K562 (cell line): ENCODE measurements around the gene MKLN1. TPM values are rescaled to one million over a fixed set of nuclear protein-coding genes. Genes with fewer than 3 reads are reported as not detected.

ENCODE experiments used
- ATAC-seq: fragments of 200-7000 bp; cut with Tn5 transposase; 3 replicates; pipeline ENCODE4 v1.9.1; 2020; ENCODE audit warnings: moderate library complexity
- BruUV-seq: library from RNA; stranded (reverse); fragments of 400-500 nt; replicated peaks from 2 replicates; lab custom pipeline; 2021; lab: Mats Ljungman, UMichigan
- CTCF ChIA-PET: fragments of 300-600 bp; formaldehyde crosslinking; extraction: SDS; loops from one replicate; lab custom pipeline; 2021; ENCODE audit warnings: low intra/inter-chr PET ratio; lab: Yijun Ruan, JAX
- POLR2A ChIA-PET: fragments of 300-600, 350-650 bp; sonication (Branson Sonifier 250); formaldehyde crosslinking; extraction: SDS; loops from one replicate; lab custom pipeline; 2021; ENCODE audit warnings: antibody characterized with exemption, inconsistent platforms; lab: Yijun Ruan, JAX
- DNase-seq, 4 experiments: peaks; one replicate each; pipeline versions ENCODE4 v3.0.0 to v3.0.0-alpha.2; 2011 to 2018; ENCODE audit warnings: low spot score in 3 of 4, mixed read lengths in 3 of 4; ENCODE audit errors: extremely low read depth in 1 of 4
- FAIRE-seq: peaks from 2 replicates; lab custom pipeline; 2011; peaks lifted over from hg19 to GRCh38; lab: Jason Lieb, UNC
- H2AFZ ChIP-seq: 2 replicates; pipeline ENCODE4 v1.6.0; 2011; ENCODE audit warnings: low read depth, low read length, control low read depth, inconsistent platforms
- H3K27ac ChIP-seq: fragments of 200-600 bp; 3 replicates; pipeline ENCODE4 v1.8.0; 2011; ENCODE audit warnings: low read depth, mild to moderate bottlenecking, control low read depth, inconsistent platforms, low read length, moderate library complexity, mixed read lengths; ENCODE audit errors: extremely low read depth
- H3K27me3 ChIP-seq, 2 experiments: fragments of 300-600 bp in 1 of 2; 2 replicates in 1 of 2; 3 replicates in 1 of 2; pipeline versions ENCODE4 v1.6.0 to v1.8.0; 2011; ENCODE audit warnings: inconsistent platforms in 2 of 2, low read length in 2 of 2, mild to moderate bottlenecking in 1 of 2, mixed read lengths in 1 of 2, moderate library complexity in 1 of 2; ENCODE audit not compliant: control insufficient read depth in 2 of 2, insufficient read depth in 2 of 2
- H3K36me3 ChIP-seq: fragments of 300-600 bp; 3 replicates; pipeline ENCODE4 v1.8.0; 2011; ENCODE audit warnings: mild to moderate bottlenecking, low read length, inconsistent platforms; ENCODE audit not compliant: control insufficient read depth, insufficient read depth
- H3K4me1 ChIP-seq, 2 experiments: fragments of 200-600 bp in 1 of 2; replicated peaks in 1 of 2; 2 replicates in 1 of 2; 3 replicates in 1 of 2; pipeline versions ENCODE4 v1.5.1 to v1.8.0; 2011; ENCODE audit warnings: inconsistent platforms in 2 of 2, low read length in 2 of 2, mild to moderate bottlenecking in 1 of 2, mixed read lengths in 1 of 2, moderate library complexity in 1 of 2; ENCODE audit not compliant: control insufficient read depth in 2 of 2, insufficient read depth in 2 of 2
- H3K4me2 ChIP-seq: 2 replicates; pipeline ENCODE4 v1.6.1; 2011; ENCODE audit warnings: low read length, control low read depth, inconsistent platforms, mixed read lengths; ENCODE audit not compliant: insufficient read depth
- H3K4me3 ChIP-seq: fragments of 200-600 bp; sonication (generic), shearing (Covaris generic); 2 replicates; pipeline ENCODE4 v1.5.1; 2016; ENCODE audit warnings: control low read depth, inconsistent platforms
- H3K79me2 ChIP-seq: fragments of 200-600 bp; 3 replicates; pipeline ENCODE4 v1.8.0; 2011; ENCODE audit warnings: low read length, inconsistent platforms; ENCODE audit not compliant: control insufficient read depth, insufficient read depth
- H3K9ac ChIP-seq, 2 experiments: 2 replicates each; pipeline versions ENCODE4 v1.6.0 to v1.6.1; 2011; ENCODE audit warnings: low read depth in 2 of 2, low read length in 2 of 2, control low read depth in 1 of 2, inconsistent platforms in 1 of 2, mild to moderate bottlenecking in 1 of 2, mixed read lengths in 1 of 2; ENCODE audit not compliant: insufficient read depth in 1 of 2
- H3K9me1 ChIP-seq: one replicate; pipeline ENCODE4 v1.6.0; 2011; ENCODE audit warnings: inconsistent platforms, mild to moderate bottlenecking, low read length, moderate library complexity; ENCODE audit not compliant: control insufficient read depth, insufficient read depth
- H3K9me3 ChIP-seq: replicated peaks from 2 replicates; pipeline ENCODE4 v1.5.1; 2011; ENCODE audit warnings: low read depth, low read length, inconsistent platforms; ENCODE audit not compliant: control insufficient read depth, insufficient read depth
- H4K20me1 ChIP-seq: replicated peaks from 2 replicates; pipeline ENCODE4 v1.6.1; 2011; ENCODE audit warnings: low read length, inconsistent platforms, mixed read lengths; ENCODE audit not compliant: control insufficient read depth, insufficient read depth
- IRF9 ChIP-seq: fragments of 450-650 bp; IDR thresholded peaks from 2 replicates; pipeline ENCODE4 v1.6.1; 2016; ENCODE audit warnings: missing biosample characterization, missing genetic modification characterization
- SMAD3 ChIP-seq: fragments of 450-650 bp; formaldehyde crosslinking; conservative IDR thresholded peaks from 2 replicates; pipeline ENCODE4 v1.4.0; 2020; ENCODE audit warnings: mild to moderate bottlenecking
- ZNF277 ChIP-seq: fragments of 250-450 bp; sonication (Bioruptor Pico); IDR thresholded peaks from 2 replicates; pipeline ENCODE4 v1.8.0; 2022; ENCODE audit warnings: inconsistent platforms, mild to moderate bottlenecking, moderate library complexity, borderline replicate concordance
- ZNF354B ChIP-seq: fragments of 250-450 bp; sonication (Bioruptor Pico); IDR thresholded peaks from 2 replicates; pipeline ENCODE4 v1.4.0; 2020
- WGBS: fragments of 100-300 bp; shearing (Covaris generic); methylation state at CpG from one replicate; pipeline ENCODE4 v1.1.6; 2016; ENCODE audit warnings: low coverage, mixed read lengths; ENCODE audit not compliant: insufficient coverage; ENCODE audit errors: missing lambda C conversion rate; 5-methylcytosine and 5-hydroxymethylcytosine counted together
- in situ Hi-C: fragments of 300-500 bp; cut with MboI; formaldehyde crosslinking; loops from 4 replicates; pipeline ENCODE4 v1.15.0; 2018; ENCODE audit warnings: inconsistent platforms, mixed read lengths
- intact Hi-C: fragments of 100-400 bp; cut with micrococcal nuclease; formaldehyde crosslinking; loops from 2 replicates; pipeline ENCODE4 v1.14.2; 2022
- polyA plus RNA-seq, 8 experiments: library from polyadenylated mRNA; depleted of rRNA in 4 of 8; stranded (reverse) in 5 of 8; unstranded in 3 of 8; fragments of >200 nt; fragmentation: Nextera tagmentation in 2 of 8; fragmentation: Illumina TruSeq in 1 of 8; extraction: Ambion mirVana in 2 of 8; extraction: Trizol in 1 of 8; gene quantifications; 2 replicates each; pipeline versions ENCODE4 v1.2.1 to v1.2.3, GENCODE V29; 2011 to 2014; ENCODE audit warnings: inconsistent platforms in 1 of 8, missing spikeins in 1 of 8
- total RNA-seq, 7 experiments: library from RNA; depleted of rRNA in 6 of 7; stranded (reverse); fragments of >200 nt in 6 of 7; fragmentation: Illumina TruSeq in 2 of 7; extraction: Trizol in 2 of 7; gene quantifications; 2 replicates each; pipeline versions ENCODE4 v1.2.1 to v1.2.3, GENCODE V29; 2011 to 2021; ENCODE audit warnings: low replicate concordance in 1 of 7
- TF ChIP-seq, protein P1 (sequence below): fragments of 250-450 bp; sonication (Bioruptor Pico); IDR thresholded peaks from 2 replicates; pipeline ENCODE4 v1.4.0; 2020; ENCODE audit warnings: mild to moderate bottlenecking, moderate library complexity, borderline replicate concordance

MKLN1 gene
- total and polyA plus RNA-seq, 9 of the 15 experiments (the other 6 are each of a cell fraction or from before 2014, with no cell fraction given): 18.6 to 80.4 (median 56.0) TPM

- Histone ChIP-seq H3K9me1 (no peaks in the 10 kb centered on the region), H3K9ac (no peak overlapping the region), H3K27me3 (no peaks in the 10 kb centered on the region), H3K36me3 (peaks cover 11% of the 10 kb centered on the region), H3K4me3 (no peak overlapping the region), H4K20me1 (no peaks in the 10 kb centered on the region), H3K4me2 (no peak overlapping the region), H3K4me1 (no peaks in the 10 kb centered on the region), H3K9me3 (peaks cover 7% of the 10 kb centered on the region), H3K79me2 (peaks cover 94% of the 10 kb centered on the region), H2AFZ (no peak overlapping the region), H3K27ac (no peak overlapping the region)
- intact Hi-C loops (no loop called here), in situ Hi-C loops (no loop called here)
- no peak for DNase-seq
- POLR2A ChIA-PET: interaction anchor here (1.3 to 1.5 kb wide), 3 partner anchors 13 to 17 kb away, joined by 3 to 5 read pairs (median 5); partner anchors contain the start of gene MKLN1
- CTCF ChIA-PET: no interaction called here
- BruUV-seq: no TSS peak
- FAIRE-seq: no peak
- no peak for ATAC-seq
- 93% methylated on average over 2 of the region's 2 CpGs for WGBS
- no peak for TF ChIP-seq IRF9 (tag)
- no peak for TF ChIP-seq ZNF277 (CRISPR knock-in tag)
- no peak for TF ChIP-seq SMAD3 (CRISPR knock-in tag)
- no peak for TF ChIP-seq ZNF354B (CRISPR knock-in tag)
- TF ChIP-seq, protein P1, sequence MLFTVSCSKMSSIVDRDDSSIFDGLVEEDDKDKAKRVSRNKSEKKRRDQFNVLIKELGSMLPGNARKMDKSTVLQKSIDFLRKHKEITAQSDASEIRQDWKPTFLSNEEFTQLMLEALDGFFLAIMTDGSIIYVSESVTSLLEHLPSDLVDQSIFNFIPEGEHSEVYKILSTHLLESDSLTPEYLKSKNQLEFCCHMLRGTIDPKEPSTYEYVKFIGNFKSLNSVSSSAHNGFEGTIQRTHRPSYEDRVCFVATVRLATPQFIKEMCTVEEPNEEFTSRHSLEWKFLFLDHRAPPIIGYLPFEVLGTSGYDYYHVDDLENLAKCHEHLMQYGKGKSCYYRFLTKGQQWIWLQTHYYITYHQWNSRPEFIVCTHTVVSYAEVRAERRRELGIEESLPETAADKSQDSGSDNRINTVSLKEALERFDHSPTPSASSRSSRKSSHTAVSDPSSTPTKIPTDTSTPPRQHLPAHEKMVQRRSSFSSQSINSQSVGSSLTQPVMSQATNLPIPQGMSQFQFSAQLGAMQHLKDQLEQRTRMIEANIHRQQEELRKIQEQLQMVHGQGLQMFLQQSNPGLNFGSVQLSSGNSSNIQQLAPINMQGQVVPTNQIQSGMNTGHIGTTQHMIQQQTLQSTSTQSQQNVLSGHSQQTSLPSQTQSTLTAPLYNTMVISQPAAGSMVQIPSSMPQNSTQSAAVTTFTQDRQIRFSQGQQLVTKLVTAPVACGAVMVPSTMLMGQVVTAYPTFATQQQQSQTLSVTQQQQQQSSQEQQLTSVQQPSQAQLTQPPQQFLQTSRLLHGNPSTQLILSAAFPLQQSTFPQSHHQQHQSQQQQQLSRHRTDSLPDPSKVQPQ: no peak
Observed at GRCh38 chr7:131342864-131343442, 15.3 kb downstream of the MKLN1 start.
